ENCODE data around the gene HLA-DMA. TPM values are rescaled to one million over a fixed set of nuclear protein-coding genes. Genes with fewer than 3 reads are reported as not detected.

The HLA-DMA gene
- total RNA-seq, 2 experiments from 2014 or later: 16.2 TPM

- Mint-ChIP-seq H3K36me3 (ENCODE audit: low read depth) (no peaks in the 10 kb centered on the region), H3K4me1 (ENCODE audit: low read depth) (peaks cover 5% of the 10 kb centered on the region), H3K27ac (no peak overlapping the region), H3K4me3 (no peak overlapping the region), H3K9me3 (no peaks in the 10 kb centered on the region), H3K27me3 (peaks cover 6% of the 10 kb centered on the region)
- no peak for ATAC-seq
- DNase-seq: no peak
- CTCF ChIA-PET: interaction anchor here (0.7 to 2.5 kb wide), 5 partner anchors 9 to 125 kb away, joined by 3 to 13 read pairs (median 4); no protein-coding TSS in a partner anchor
- POLR2A ChIA-PET: interaction anchor here (0.5 to 1.2 kb wide), 4 partner anchors 19 to 157 kb away, joined by 3 to 5 read pairs (median 4); no protein-coding TSS in a partner anchor
- intact Hi-C loops (cut with micrococcal nuclease): no loop called here
- TF ChIP-seq, protein P1, sequence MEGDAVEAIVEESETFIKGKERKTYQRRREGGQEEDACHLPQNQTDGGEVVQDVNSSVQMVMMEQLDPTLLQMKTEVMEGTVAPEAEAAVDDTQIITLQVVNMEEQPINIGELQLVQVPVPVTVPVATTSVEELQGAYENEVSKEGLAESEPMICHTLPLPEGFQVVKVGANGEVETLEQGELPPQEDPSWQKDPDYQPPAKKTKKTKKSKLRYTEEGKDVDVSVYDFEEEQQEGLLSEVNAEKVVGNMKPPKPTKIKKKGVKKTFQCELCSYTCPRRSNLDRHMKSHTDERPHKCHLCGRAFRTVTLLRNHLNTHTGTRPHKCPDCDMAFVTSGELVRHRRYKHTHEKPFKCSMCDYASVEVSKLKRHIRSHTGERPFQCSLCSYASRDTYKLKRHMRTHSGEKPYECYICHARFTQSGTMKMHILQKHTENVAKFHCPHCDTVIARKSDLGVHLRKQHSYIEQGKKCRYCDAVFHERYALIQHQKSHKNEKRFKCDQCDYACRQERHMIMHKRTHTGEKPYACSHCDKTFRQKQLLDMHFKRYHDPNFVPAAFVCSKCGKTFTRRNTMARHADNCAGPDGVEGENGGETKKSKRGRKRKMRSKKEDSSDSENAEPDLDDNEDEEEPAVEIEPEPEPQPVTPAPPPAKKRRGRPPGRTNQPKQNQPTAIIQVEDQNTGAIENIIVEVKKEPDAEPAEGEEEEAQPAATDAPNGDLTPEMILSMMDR (IDR thresholded peaks at IDR 0.05): no peak
Measured at GRCh38 chr6:32993363-32993973, 40.6 kb upstream of the HLA-DMA start.

- Mint-ChIP-seq H3K4me1 (ENCODE audit: low read depth) (peaks cover 5% of the 10 kb centered on the region), H3K27ac (no peak overlapping the region), H3K4me3 (no peak overlapping the region), H3K9me3 (no peaks in the 10 kb centered on the region), H3K36me3 (ENCODE audit: low read depth) (no peaks in the 10 kb centered on the region), H3K27me3 (peaks cover 2% of the 10 kb centered on the region)
- no peak for DNase-seq
- TF ChIP-seq, protein P1 (IDR thresholded peaks at IDR 0.05): no peak
- intact Hi-C loops (cut with micrococcal nuclease): no loop called here
- POLR2A ChIA-PET: interaction anchor here (1.0 to 1.1 kb wide), 2 partner anchors 10 to 156 kb away, joined by 3 to 4 read pairs; no protein-coding TSS in a partner anchor
- CTCF ChIA-PET: interaction anchor here (1.1 to 2.5 kb wide), 2 partner anchors 58 to 123 kb away, joined by 4 to 6 read pairs; no protein-coding TSS in a partner anchor
- ATAC-seq: no peak
Measured at GRCh38 chr6:32991972-32992371, 39.1 kb upstream of the HLA-DMA start.

- H3K9me3 Mint-ChIP-seq: no peaks in the 10 kb centered on the region
- DNase-seq: no peak
- ChIA-PET CTCF (interaction anchor here (0.8 to 14.8 kb wide), 7 partner anchors 21 to 151 kb away, joined by 3 to 364 read pairs (median 4); partner anchors contain the start of genes BRD2, HLA-DMB and TAP2), POLR2A (interaction anchor here (0.6 to 25.7 kb wide), 3 partner anchors 11 to 84 kb away, joined by 3 to 852 read pairs (median 15); partner anchors contain the start of genes BRD2 and HLA-DMA)
- ATAC-seq: peak; percentile 52
- H3K4me1 Mint-ChIP-seq (ENCODE audit: low read depth): peaks cover 11% of the 10 kb centered on the region
- H3K27me3 Mint-ChIP-seq: no peaks in the 10 kb centered on the region
- no peak overlapping the region for H3K27ac Mint-ChIP-seq
- no peak overlapping the region for H3K4me3 Mint-ChIP-seq
- H3K36me3 Mint-ChIP-seq (ENCODE audit: low read depth): no peaks in the 10 kb centered on the region
- intact Hi-C loops (cut with micrococcal nuclease): no loop called here
- TF ChIP-seq, protein P1 (IDR thresholded peaks at IDR 0.05): no peak
Measured at GRCh38 chr6:32989368-32989767, 36.5 kb upstream of the HLA-DMA start.

DNA sequence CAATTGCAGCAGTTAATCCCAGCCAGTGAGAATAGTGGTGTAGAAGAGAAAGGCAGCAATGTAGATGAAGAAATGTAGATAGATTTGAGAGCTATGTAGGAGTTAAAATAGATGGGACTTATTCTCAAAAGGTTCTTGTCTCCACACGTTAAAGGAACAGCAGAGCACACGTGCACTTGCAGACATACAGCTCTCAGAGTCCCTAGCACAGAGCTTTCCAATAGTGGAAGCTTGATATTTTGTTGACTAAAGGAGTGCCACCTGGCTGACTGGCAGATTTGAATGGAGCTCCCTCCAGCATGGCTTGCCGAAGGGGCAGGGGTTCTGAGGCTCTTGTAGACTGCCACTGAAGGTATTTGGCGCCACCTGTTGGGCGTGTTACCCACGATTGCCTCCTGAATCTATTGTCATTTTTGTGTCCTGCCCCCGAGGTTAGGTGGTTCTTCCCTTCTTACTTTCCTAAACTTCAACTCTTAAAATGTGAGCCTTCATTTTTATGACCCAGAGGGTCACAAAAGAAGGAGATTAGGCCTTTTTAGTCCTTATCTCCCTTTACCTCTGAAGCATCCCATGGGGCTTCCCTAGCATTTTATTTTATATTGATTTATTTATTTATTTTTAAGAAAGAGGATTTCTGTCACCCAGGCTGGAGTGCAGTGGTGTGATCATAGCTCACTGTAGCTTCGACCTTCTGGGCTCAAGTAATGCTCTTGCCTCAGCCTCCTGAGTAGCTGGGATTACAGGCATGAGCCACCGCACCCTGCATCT is 31.9 kb upstream of the HLA-DMA start:
- H3K9me3 Mint-ChIP-seq: no peaks in the 10 kb centered on the region
- peak; percentile 84 for ATAC-seq
- CTCF ChIA-PET: interaction anchor here (0.6 to 14.8 kb wide), 69 partner anchors 8 to 273 kb away, joined by 3 to 364 read pairs (median 7); partner anchors contain the start of genes BRD2, HLA-DMA, HLA-DMB and HLA-DPA1
- intact Hi-C loops (cut with micrococcal nuclease): loop anchor here (2.0 kb wide), 2 partner anchors 54 to 100 kb away; no protein-coding TSS in a partner anchor
- peak; percentile 98 for DNase-seq
- POLR2A ChIA-PET: interaction anchor here (0.7 to 25.7 kb wide), 11 partner anchors 17 to 149 kb away, joined by 3 to 852 read pairs (median 4); partner anchors contain the start of genes BRD2, HLA-DMA, HLA-DMB and PSMB8
- H3K27me3 Mint-ChIP-seq: no peaks in the 10 kb centered on the region
- TF ChIP-seq, protein P1 (IDR thresholded peaks at IDR 0.05): peak; percentile 92
- H3K4me1 Mint-ChIP-seq (ENCODE audit: low read depth): peaks cover 18% of the 10 kb centered on the region
- peaks cover 22% of the 10 kb centered on the region for H3K36me3 Mint-ChIP-seq (ENCODE audit: low read depth)
- H3K27ac Mint-ChIP-seq: peak overlapping the region; percentile 68
- no peak overlapping the region for H3K4me3 Mint-ChIP-seq

Data from activated CD8-positive, alpha-beta T cell treated with anti-CD3 and anti-CD28 coated beads for 36 hours (primary cell).